Stimulated activated CD8-positive, alpha-beta memory T cell treated with anti-CD3 and anti-CD28 coated beads, Interleukin-7, amount 100 ng/mL, for 24 hours (primary cell): ENCODE data around the gene PRAC2.
A peak's percentile ranks its signal among the peaks of the same experiment; 100 is the strongest.
"Not testable (repeated sequence)": the region's sequence is repeated elsewhere in the genome, so short reads cannot be mapped to it uniquely, and the experiment has no call there.

Experiments
- DNase-seq: peaks from one replicate; pipeline ENCODE4 v3.0.0-alpha.2; 2020; ENCODE audit warnings: low read depth

The PRAC2 gene

GRCh38 chr17:48722915-48723422 lies at the start of gene PRAC2:
Gene PRAC2, plus strand, starts transcription at chr17:48723185. Its CDS starts 1,226 bp downstream, at chr17:48724411.
- DNase-seq, result no peak

DNA sequence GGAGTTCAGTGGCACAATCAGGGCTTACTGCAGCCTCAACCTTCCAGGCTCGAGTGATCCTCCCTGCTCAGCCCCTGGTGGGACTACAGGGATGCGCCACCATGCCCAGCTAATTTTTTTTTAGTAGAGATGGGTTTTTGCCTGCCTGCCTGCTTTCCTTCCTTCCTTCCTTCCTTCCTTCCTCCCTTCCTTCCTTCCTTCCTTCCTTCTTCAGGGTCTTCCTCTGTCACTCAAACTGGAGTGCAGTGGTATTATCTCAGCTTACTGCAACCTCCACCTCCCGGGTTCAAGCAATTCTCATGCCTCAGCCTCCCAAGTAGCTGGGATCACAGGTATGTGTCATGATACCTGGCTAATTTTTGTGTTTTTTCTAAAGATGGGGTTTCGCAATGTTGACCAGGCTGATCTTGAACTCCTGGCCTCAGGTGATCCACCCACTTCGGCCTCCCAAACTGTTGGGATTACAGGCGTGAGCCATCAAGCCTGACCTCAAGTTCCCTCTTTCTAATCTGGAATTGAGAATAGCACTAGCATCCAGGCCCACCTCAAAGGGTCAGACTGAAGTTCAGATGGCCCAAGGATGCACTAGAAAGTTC lies 45.9 kb upstream of the PRAC2 start:
- no peak for DNase-seq

- DNase-seq, result peak; percentile 62
Measured at GRCh38 chr17:48678141-48678971, 44.6 kb upstream of the PRAC2 start.

- DNase-seq, result no peak
Measured at GRCh38 chr17:48679385-48680096, 43.4 kb upstream of the PRAC2 start.

DNA sequence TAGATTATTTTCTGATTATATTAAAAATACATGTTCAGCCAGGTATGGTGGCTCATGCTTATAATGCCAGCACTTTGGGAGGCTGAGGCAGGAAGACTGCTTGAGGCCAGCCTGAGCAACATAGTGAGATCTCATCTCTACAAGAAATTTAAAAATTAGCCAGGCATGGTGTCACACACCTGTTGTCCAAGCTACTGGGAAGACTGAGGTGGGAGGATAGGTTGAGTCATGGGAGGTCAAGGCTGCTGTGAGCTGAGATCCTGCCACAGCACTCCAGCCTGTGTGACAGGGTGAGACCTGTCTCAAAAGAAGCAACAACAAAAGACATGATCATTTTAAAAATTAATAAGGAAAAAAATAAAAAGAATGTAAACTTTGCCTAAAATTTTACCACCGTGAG lies 41.4 kb upstream of the PRAC2 start:
- no peak for DNase-seq

- DNase-seq, result no peak
Measured at GRCh38 chr17:48690655-48691054, 32.3 kb upstream of the PRAC2 start.

DNA sequence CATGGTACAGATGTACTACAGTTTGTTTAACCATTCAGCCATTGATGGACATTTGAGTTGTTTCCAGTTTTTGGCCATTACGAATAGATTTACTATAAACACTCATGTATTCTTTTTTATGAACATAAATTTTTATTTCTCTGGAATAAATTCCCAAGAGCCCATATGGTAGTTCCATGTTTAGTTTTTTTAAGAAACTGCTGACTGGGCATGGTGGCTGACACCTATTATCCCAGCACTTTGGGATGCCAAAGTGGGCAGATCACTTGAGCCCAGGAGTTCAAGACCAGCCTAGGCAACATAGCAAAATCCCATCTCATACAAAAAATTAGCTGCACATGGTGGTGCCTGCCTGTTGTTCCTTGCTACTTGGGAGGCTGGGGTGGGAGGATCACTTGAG lies 30.9 kb upstream of the PRAC2 start:
- DNase-seq, result no peak

DNA sequence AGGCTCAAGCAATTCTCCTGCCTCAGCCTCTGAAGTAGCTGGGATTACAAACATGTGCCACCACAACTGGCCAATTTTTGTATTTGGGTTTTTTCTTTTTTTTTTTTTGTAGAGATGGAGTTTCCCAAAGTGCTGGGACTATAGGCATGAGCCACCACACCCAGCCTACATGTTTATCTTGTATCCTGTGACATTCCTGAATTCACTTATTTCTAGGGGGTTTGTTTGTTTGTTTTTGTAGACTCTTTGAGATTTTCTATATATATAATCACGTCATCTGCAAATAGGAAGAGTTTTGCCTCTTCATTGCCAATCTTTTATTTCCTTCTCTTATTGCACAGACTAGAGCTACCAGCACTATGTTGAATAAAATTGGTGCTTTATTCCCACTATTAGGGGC lies 29.8 kb upstream of the PRAC2 start:
- no peak for DNase-seq

GRCh38 chr17:48701864-48702532 lies 21.0 kb upstream of the PRAC2 start:
- no peak for DNase-seq

DNA sequence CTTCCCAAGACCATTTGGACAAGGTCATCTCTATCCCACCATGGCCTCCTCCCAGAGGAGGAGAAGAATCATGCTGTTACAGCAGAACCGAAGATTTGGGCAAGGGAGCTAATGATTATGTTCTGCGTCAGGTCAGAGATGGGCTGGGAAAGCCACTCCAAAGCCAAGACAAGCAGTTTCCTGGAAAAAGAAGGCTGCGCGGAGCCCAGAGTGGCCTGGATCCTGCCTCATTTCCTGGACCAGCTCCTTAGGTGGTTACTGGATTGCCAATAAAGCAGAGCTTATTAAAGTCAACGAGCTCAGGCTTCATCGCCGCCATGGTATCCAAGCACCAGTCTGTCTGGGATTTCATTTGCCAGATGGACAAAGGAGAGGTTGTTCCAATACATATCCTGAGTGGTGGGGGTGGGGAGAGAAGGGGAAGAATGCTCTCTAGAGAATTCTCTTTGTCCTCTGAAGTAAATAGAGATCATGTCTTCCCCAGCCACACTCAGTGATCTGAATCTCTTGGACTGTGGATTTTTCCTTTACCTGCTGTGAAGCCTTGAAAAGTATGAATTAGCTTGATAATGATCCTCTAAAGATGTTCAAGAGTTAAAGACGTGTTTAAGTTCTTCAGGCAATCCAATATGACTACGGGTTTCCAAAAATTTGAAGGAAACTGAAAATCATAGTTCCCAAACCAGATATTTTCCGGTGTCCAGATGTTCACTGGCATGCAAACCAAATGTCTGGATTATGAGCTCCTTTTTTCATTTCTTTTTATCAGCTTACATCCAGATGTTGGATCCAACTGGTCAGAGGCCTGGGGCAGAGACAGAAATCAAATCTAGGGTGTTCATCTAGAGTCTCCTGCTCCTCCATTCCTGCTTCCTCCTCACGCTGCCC lies 18.4 kb upstream of the PRAC2 start:
- DNase-seq, result no peak

DNA sequence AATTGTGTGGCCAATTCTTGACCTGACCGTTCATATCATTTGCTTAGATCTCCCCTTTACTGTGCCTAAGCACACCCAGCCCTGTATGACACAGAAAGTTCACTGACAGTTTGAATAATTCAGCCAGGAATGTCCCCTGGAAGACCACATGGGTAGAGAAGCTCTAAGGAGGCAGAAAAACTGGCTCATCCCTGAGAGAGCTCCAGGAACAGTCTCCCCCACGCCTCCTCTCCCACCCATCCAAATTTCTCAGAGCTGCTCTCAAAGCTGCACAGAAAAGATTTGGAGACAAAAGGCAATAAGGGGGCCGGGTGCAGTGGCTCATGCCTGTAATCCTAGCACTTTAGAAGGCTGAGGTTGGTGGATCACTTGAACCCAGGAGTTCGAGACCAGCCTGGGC lies 11.9 kb upstream of the PRAC2 start:
- no peak for DNase-seq

- DNase-seq, result no peak
Measured at GRCh38 chr17:48715496-48716399, 7.2 kb upstream of the PRAC2 start.

DNA sequence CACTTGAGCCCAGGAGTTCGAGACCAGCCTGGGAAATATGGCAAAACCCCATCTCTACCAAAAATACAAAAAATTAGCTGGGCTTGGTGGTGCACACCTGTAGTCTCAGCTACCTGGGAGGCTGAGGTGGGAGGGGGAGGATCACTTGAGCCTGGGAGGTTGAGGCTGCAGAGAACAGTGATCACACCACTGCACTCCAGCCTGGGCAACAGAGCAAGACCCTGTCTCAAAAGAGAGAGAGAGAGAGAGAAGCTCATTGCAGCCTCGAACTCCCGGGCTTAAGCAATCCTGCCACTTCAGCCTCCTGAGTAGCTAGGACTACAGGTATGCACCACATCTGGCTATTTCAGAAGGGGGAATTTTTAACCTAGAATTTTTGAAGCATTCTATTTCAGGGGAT lies 6.4 kb upstream of the PRAC2 start:
- DNase-seq, result not testable (repeated sequence)

GRCh38 chr17:48717367-48718226 lies 5.4 kb upstream of the PRAC2 start:
- DNase-seq, result no peak

GRCh38 chr17:48718227-48718760 lies 4.7 kb upstream of the PRAC2 start:
- no peak for DNase-seq

GRCh38 chr17:48718761-48719641 lies 4.0 kb upstream of the PRAC2 start:
- DNase-seq, result no peak

DNA sequence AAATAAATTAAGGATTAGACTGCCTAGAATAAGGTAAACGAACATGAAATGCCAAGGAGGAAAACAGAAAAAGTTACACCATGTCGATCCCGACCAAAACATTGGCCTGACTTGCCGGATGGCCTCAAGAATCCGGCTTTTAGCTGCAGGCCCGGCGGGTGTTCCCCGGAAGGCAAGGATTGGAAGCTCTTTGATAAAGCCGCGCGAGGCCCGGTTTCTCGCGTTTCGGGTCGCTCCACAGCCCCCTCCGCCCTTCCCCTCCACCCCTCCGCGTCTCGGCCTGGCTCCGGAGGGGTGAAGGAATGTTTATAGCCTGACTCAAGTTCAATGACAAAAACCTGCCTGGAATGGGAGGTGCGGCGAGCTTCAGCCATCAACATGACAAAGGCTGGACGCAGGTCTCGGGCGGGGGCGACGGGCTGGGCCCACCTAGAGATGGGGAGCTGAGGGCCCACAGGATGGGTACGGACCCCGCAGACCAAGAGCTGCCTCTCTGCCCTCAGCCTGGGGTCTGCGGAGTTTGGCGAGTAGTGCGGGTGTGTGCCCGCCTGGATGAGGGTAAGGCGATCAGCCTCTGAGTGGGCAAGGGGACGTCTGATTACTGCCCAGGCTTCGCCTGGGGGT lies 3.2 kb upstream of the PRAC2 start:
- no peak for DNase-seq
